ENCODE data around the gene VAV3.

VAV3 gene

DNA sequence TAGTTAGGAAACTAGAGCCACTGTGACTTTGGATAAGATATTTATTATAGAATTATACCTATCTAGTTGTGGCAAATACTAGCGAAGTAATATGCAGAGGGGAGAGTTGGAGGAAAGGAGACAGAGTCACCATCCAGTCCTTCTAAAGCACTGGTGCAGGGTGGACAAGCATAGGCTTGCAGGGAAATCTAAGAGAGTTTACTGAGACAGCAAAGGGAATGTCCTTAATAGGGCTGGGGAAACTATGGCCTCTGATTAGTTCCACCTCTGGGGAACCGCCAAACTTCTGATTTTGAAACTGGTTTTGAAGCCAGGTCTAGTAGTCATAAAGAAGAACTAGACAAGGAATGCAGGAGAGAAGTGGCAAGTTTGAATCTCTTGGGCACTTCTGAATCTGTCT, 407.9 kb downstream of the VAV3 start:
- H3K36me3 ChIP-seq = no peaks in the 10 kb centered on the region
- H3K9me3 ChIP-seq (replicated peaks in 1 of 11) = peaks cover 0 to 22% (median 6%) of the 10 kb centered on the region in 11 experiments; a peak in 8 of 22 replicates
- H3K4me3 ChIP-seq = no peak overlapping the region
- no peak overlapping the region for H3K27ac ChIP-seq
- no peaks in the 10 kb centered on the region for H3K27me3 ChIP-seq
- no peak overlapping the region for H3K9ac ChIP-seq
- H3K4me2 ChIP-seq = peak overlapping the region in 2 of 11 experiments; percentile 39 to 44; a peak in 4 of 22 replicates
- H4K20me1 ChIP-seq = no peaks in the 10 kb centered on the region
- H3K4me1 ChIP-seq = peaks cover 0 to 49% (median 27%) of the 10 kb centered on the region in 10 experiments; a peak in 17 of 20 replicates
- TF ChIP-seq Cebpa-rat (IDR thresholded peaks at IDR 0.05) = no peak

- no peak for TF ChIP-seq Cebpa-rat (IDR thresholded peaks at IDR 0.05)
- Histone ChIP-seq H3K4me2 (peak overlapping the region in 2 of 11 experiments; percentile 19 to 28; a peak in 4 of 22 replicates), H3K27me3 (no peaks in the 10 kb centered on the region), H3K9me3 (replicated peaks in 1 of 11) (peaks cover 0 to 29% (median 17%) of the 10 kb centered on the region in 11 experiments; a peak in 14 of 22 replicates), H3K9ac (no peak overlapping the region), H3K4me1 (peaks cover 0 to 39% (median 15%) of the 10 kb centered on the region in 10 experiments; a peak in 15 of 20 replicates), H3K36me3 (no peaks in the 10 kb centered on the region), H3K27ac (no peak overlapping the region), H4K20me1 (no peaks in the 10 kb centered on the region), H3K4me3 (no peak overlapping the region)
These were observed 409.4 kb downstream of the VAV3 start for GRCh38 chr1:107555578-107555977.

GRCh38 chr1:107552781-107553180, 412.2 kb downstream of the VAV3 start:
- H3K9ac ChIP-seq = no peak overlapping the region
- H3K4me3 ChIP-seq = no peak overlapping the region
- no peak overlapping the region for H3K4me2 ChIP-seq
- no peaks in the 10 kb centered on the region for H3K27me3 ChIP-seq
- H3K9me3 ChIP-seq (replicated peaks in 1 of 11) = peaks cover 0 to 43% (median 24%) of the 10 kb centered on the region in 11 experiments; a peak in 16 of 22 replicates
- H3K27ac ChIP-seq = no peak overlapping the region
- H4K20me1 ChIP-seq = no peaks in the 10 kb centered on the region
- peaks cover 14 to 37% (median 27%) of the 10 kb centered on the region in 10 experiments for H3K4me1 ChIP-seq
- no peak for TF ChIP-seq Cebpa-rat (IDR thresholded peaks at IDR 0.05)
- H3K36me3 ChIP-seq = no peaks in the 10 kb centered on the region

- Histone ChIP-seq H3K4me3 (no peak overlapping the region), H3K9ac (no peak overlapping the region), H3K4me2 (no peak overlapping the region), H3K9me3 (replicated peaks in 1 of 11) (peaks cover 0 to 52% (median 37%) of the 10 kb centered on the region in 11 experiments; a peak in 18 of 22 replicates), H3K27ac (no peak overlapping the region), H3K36me3 (no peaks in the 10 kb centered on the region; a peak in 1 of 22 replicates), H3K27me3 (no peaks in the 10 kb centered on the region), H4K20me1 (no peaks in the 10 kb centered on the region), H3K4me1 (peaks cover 21 to 43% (median 34%) of the 10 kb centered on the region in 10 experiments)
- no peak for TF ChIP-seq Cebpa-rat (IDR thresholded peaks at IDR 0.05)
These were observed 413.5 kb downstream of the VAV3 start for GRCh38 chr1:107551456-107551855.

DNA sequence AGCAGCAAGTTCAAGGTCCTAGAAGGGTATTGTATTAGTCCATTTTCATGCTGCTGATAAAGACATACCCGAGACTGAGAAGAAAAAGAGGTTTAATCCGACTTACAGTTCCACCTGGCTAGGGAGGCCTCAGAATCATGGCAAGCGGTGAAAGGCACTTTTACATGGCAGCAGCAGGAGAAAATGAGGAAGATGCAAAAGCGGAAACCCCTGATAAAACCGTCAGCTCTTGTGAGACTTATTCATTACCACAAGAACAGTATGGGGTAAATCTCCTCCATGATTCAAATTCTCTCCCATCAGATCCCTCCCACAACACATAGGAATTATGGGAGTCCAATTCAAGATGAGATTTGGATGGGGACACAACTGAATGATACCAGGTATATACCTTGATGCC, 414.6 kb downstream of the VAV3 start:
- no peak for TF ChIP-seq Cebpa-rat (IDR thresholded peaks at IDR 0.05)
- H3K9ac ChIP-seq = no peak overlapping the region
- H3K4me1 ChIP-seq = peaks cover 32 to 49% (median 43%) of the 10 kb centered on the region in 10 experiments
- H3K9me3 ChIP-seq (replicated peaks in 1 of 11) = peaks cover 0 to 53% (median 39%) of the 10 kb centered on the region in 11 experiments; a peak in 18 of 22 replicates
- H3K36me3 ChIP-seq = no peaks in the 10 kb centered on the region; a peak in 1 of 22 replicates
- H3K27ac ChIP-seq = no peak overlapping the region
- no peak overlapping the region for H3K4me2 ChIP-seq
- no peaks in the 10 kb centered on the region for H4K20me1 ChIP-seq
- no peak overlapping the region for H3K4me3 ChIP-seq
- H3K27me3 ChIP-seq = no peaks in the 10 kb centered on the region

GRCh38 chr1:107549152-107549810, 415.7 kb downstream of the VAV3 start:
- H3K4me3 ChIP-seq = no peak overlapping the region
- no peaks in the 10 kb centered on the region for H3K27me3 ChIP-seq
- no peak overlapping the region for H3K9ac ChIP-seq
- H3K27ac ChIP-seq = peak overlapping the region in 10 of 11 experiments; percentile 28 to 92 (median 54); a peak in 18 of 22 replicates
- H3K4me1 ChIP-seq = peaks cover 43 to 59% (median 53%) of the 10 kb centered on the region in 10 experiments
- no peaks in the 10 kb centered on the region; a peak in 1 of 22 replicates for H3K36me3 ChIP-seq
- peak overlapping the region; percentile 13 to 90 (median 65); a peak in 21 of 22 replicates for H3K4me2 ChIP-seq
- H4K20me1 ChIP-seq = no peaks in the 10 kb centered on the region
- no peak for TF ChIP-seq Cebpa-rat (IDR thresholded peaks at IDR 0.05)
- H3K9me3 ChIP-seq (replicated peaks in 1 of 11) = peaks cover 0 to 53% (median 34%) of the 10 kb centered on the region in 11 experiments; a peak in 18 of 22 replicates

GRCh38 chr1:107548276-107548675, 416.7 kb downstream of the VAV3 start:
- no peak overlapping the region for H3K9ac ChIP-seq
- peak overlapping the region in 7 of 11 experiments; percentile 41 to 92 (median 64); a peak in 11 of 22 replicates for H3K27ac ChIP-seq
- H3K36me3 ChIP-seq = no peaks in the 10 kb centered on the region; a peak in 1 of 22 replicates
- H3K4me2 ChIP-seq = peak overlapping the region; percentile 13 to 90 (median 65); a peak in 14 of 22 replicates
- no peaks in the 10 kb centered on the region for H4K20me1 ChIP-seq
- peaks cover 0 to 58% (median 37%) of the 10 kb centered on the region in 11 experiments; a peak in 16 of 22 replicates for H3K9me3 ChIP-seq (replicated peaks in 1 of 11)
- H3K4me3 ChIP-seq = no peak overlapping the region; a peak in 1 of 20 replicates
- no peaks in the 10 kb centered on the region for H3K27me3 ChIP-seq
- TF ChIP-seq Cebpa-rat (IDR thresholded peaks at IDR 0.05) = no peak
- H3K4me1 ChIP-seq = peaks cover 43 to 65% (median 60%) of the 10 kb centered on the region in 10 experiments

DNA sequence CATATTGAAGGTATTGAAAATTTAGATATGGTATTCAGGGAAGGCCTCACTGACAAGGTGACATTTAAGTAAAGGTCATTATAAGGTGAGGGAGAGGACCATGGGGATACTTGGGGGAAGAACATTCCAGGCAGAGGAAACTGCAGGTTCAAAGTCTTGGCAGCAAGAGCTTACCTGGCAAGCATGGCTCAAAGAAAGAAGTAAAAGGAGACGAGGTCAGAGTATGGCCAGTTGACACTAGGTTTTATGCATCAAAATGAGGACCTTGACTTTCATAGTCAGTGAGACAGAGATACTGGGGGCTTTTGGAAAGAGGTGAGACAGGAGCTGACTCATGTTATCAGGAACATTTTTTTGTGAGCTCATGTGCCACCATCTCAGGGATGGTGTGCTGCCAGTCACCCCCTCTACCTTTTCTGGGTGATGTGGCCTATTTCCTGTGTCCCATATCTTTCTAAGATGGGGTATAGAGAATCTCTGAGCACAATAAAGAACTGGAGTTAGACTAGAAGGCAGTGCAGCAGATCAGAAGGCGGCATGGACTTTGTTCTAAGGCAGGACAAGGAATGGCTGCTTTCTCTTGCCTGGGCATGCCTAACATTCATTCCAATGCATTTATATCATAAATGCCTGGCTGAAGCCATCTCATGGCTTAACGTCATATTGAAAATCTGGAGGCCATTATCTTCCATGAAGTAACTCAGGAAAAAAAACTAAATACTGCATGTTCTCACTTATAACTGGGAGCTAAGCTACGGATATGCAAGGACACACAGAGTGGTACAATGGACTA, 417.4 kb downstream of the VAV3 start:
- H3K9me3 ChIP-seq (replicated peaks in 1 of 11) = peaks cover 0 to 65% (median 39%) of the 10 kb centered on the region in 11 experiments; a peak in 16 of 22 replicates
- no peaks in the 10 kb centered on the region for H3K27me3 ChIP-seq
- no peak for TF ChIP-seq Cebpa-rat (IDR thresholded peaks at IDR 0.05)
- H3K4me3 ChIP-seq = peak overlapping the region in 2 of 10 experiments; percentile 19; a peak in 2 of 20 replicates
- peak overlapping the region in 9 of 11 experiments; percentile 30 to 90 (median 77); a peak in 11 of 22 replicates for H3K4me2 ChIP-seq
- H4K20me1 ChIP-seq = no peaks in the 10 kb centered on the region
- H3K36me3 ChIP-seq = no peaks in the 10 kb centered on the region; a peak in 1 of 22 replicates
- peak overlapping the region in 6 of 11 experiments; percentile 75 to 92 (median 88); a peak in 11 of 22 replicates for H3K27ac ChIP-seq
- 0 out of 22 replicates have a peak overlapping the region, but pooled peaks of 1 of the 11 experiments have one; percentile 4 for H3K9ac ChIP-seq
- H3K4me1 ChIP-seq = peaks cover 43 to 72% (median 63%) of the 10 kb centered on the region in 10 experiments

Measured in BLaER1 treated with 17β-estradiol and CSF1 and Interleukin-3, amounts not matched to agents 10 nM and 100 nM (cell line).